Measurements from ENCODE around the gene PARD6B.

- no peak for TF ChIP-seq ATF1 (CRISPR knock-in tag; IDR thresholded peaks at IDR 0.05)
- no peak for TF ChIP-seq CTCF (IDR thresholded peaks at IDR 0.05)
- no peak for TF ChIP-seq ATF3 (CRISPR knock-in tag; conservative IDR thresholded peaks at IDR 0.05)
- no peak for TF ChIP-seq CBFB (CRISPR knock-in tag; IDR thresholded peaks at IDR 0.05; ENCODE audit: low read depth)
- no peak for TF ChIP-seq NR3C1 (CRISPR knock-in tag; conservative IDR thresholded peaks at IDR 0.05; ENCODE audit: low read depth)
- no peak for TF ChIP-seq NFATC4 (CRISPR knock-in tag; IDR thresholded peaks at IDR 0.05)
- no peak for TF ChIP-seq CREB1 (CRISPR knock-in tag; IDR thresholded peaks at IDR 0.05)
- TF ChIP-seq SP1 (CRISPR knock-in tag; conservative IDR thresholded peaks at IDR 0.05) = no peak
- TF ChIP-seq FOXP4 (CRISPR knock-in tag; IDR thresholded peaks at IDR 0.05) = no peak
- TF ChIP-seq SMAD3 (CRISPR knock-in tag; IDR thresholded peaks at IDR 0.05; ENCODE audit: borderline replicate concordance) = no peak
- TF ChIP-seq ATF2 (CRISPR knock-in tag; IDR thresholded peaks at IDR 0.05; ENCODE audit: borderline replicate concordance, low read depth) = no peak
These were observed 70.9 kb downstream of the PARD6B start for GRCh38 chr20:50802289-50802688.
